22Rv1 (cell line): Measurements from ENCODE around the gene LRRTM4.

Experiments
- ZFX ChIP-seq: fragments of 450-650 bp; IDR thresholded peaks from 2 replicates; pipeline ENCODE4 v1.6.1; 2017; ENCODE audit warnings: antibody characterized with exemption, borderline replicate concordance
- TF ChIP-seq, protein P1 (sequence below): fragments of 450-650 bp; IDR thresholded peaks from 2 replicates; pipeline ENCODE4 v1.5.1; 2017; ENCODE audit warnings: mild to moderate bottlenecking

DNA sequence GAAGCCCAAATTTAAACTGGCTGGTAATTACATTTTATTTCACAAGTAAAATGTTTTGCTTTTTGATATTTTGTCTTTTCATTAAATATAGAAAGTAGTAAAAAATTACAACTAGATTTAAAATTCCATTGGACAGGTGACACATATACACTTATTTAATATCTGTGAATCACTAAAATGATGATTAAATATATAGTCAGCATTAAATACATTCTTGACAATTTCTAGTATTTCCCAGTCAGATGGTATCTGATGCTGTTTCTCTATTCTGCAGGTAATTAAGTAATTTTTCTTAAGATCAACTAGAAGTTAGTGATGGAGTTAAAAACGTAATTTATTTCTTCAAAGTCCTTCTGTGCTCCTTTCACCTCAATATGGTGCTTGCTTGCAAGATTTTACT is 237.8 kb downstream of the LRRTM4 start:
- TF ChIP-seq, protein P1, sequence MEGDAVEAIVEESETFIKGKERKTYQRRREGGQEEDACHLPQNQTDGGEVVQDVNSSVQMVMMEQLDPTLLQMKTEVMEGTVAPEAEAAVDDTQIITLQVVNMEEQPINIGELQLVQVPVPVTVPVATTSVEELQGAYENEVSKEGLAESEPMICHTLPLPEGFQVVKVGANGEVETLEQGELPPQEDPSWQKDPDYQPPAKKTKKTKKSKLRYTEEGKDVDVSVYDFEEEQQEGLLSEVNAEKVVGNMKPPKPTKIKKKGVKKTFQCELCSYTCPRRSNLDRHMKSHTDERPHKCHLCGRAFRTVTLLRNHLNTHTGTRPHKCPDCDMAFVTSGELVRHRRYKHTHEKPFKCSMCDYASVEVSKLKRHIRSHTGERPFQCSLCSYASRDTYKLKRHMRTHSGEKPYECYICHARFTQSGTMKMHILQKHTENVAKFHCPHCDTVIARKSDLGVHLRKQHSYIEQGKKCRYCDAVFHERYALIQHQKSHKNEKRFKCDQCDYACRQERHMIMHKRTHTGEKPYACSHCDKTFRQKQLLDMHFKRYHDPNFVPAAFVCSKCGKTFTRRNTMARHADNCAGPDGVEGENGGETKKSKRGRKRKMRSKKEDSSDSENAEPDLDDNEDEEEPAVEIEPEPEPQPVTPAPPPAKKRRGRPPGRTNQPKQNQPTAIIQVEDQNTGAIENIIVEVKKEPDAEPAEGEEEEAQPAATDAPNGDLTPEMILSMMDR = no peak
- no peak for TF ChIP-seq ZFX
